ENCODE data around the gene PRRX2. TPM values are rescaled to one million over a fixed set of nuclear protein-coding genes. Genes with fewer than 3 reads are reported as not detected.
"Not testable (repeated sequence)": the region's sequence is repeated elsewhere in the genome, so short reads cannot be mapped to it uniquely, and the experiment has no call there.

The PRRX2 gene
- total RNA-seq, 1 donor from 2014 or later = 20.8 TPM

- DNase-seq (ENCODE audit: extremely low spot score, unreplicated experiment) = no peak
- no peaks in the 10 kb centered on the region for H3K27me3 Mint-ChIP-seq
- H3K4me3 Mint-ChIP-seq = no peak overlapping the region
- H3K27ac Mint-ChIP-seq = no peak overlapping the region
- peaks cover 31% of the 10 kb centered on the region for H3K4me1 Mint-ChIP-seq (ENCODE audit: unreplicated experiment)
- peaks cover 4% of the 10 kb centered on the region for H3K36me3 Mint-ChIP-seq
- TF ChIP-seq CTCF (conservative IDR thresholded peaks at IDR 0.05) = no peak
- H3K9me3 Mint-ChIP-seq = no peaks in the 10 kb centered on the region
Measured at GRCh38 chr9:129633207-129633606, 32.2 kb upstream of the PRRX2 start.

GRCh38 chr9:129633848-129634247 lies 31.6 kb upstream of the PRRX2 start:
- Mint-ChIP-seq H3K36me3 (peaks cover 4% of the 10 kb centered on the region), H3K4me3 (no peak overlapping the region), H3K4me1 (ENCODE audit: unreplicated experiment) (peaks cover 30% of the 10 kb centered on the region), H3K27me3 (no peaks in the 10 kb centered on the region), H3K27ac (no peak overlapping the region), H3K9me3 (no peaks in the 10 kb centered on the region)
- DNase-seq (ENCODE audit: extremely low spot score, unreplicated experiment) = no peak
- no peak for TF ChIP-seq CTCF (conservative IDR thresholded peaks at IDR 0.05)

GRCh38 chr9:129635099-129636065 lies 30.1 kb upstream of the PRRX2 start:
- no peak for TF ChIP-seq CTCF (conservative IDR thresholded peaks at IDR 0.05)
- Mint-ChIP-seq H3K36me3 (peaks cover 4% of the 10 kb centered on the region), H3K9me3 (no peaks in the 10 kb centered on the region), H3K4me3 (no peak overlapping the region), H3K27ac (no peak overlapping the region), H3K27me3 (no peaks in the 10 kb centered on the region), H3K4me1 (ENCODE audit: unreplicated experiment) (peaks cover 20% of the 10 kb centered on the region)
- no peak for DNase-seq (ENCODE audit: extremely low spot score, unreplicated experiment)

- not testable (repeated sequence) for H3K4me3 Mint-ChIP-seq; H3K27ac Mint-ChIP-seq; H3K36me3 Mint-ChIP-seq; DNase-seq (ENCODE audit: extremely low spot score, unreplicated experiment); H3K27me3 Mint-ChIP-seq; H3K9me3 Mint-ChIP-seq
- H3K4me1 Mint-ChIP-seq (ENCODE audit: unreplicated experiment) = peaks cover 17% of the 10 kb centered on the region
Measured at GRCh38 chr9:129636343-129636742, 29.1 kb upstream of the PRRX2 start.

- H3K36me3 Mint-ChIP-seq = peaks cover 4% of the 10 kb centered on the region
- DNase-seq (ENCODE audit: extremely low spot score, unreplicated experiment) = no peak
- H3K27ac Mint-ChIP-seq = no peak overlapping the region
- H3K27me3 Mint-ChIP-seq = no peaks in the 10 kb centered on the region
- no peaks in the 10 kb centered on the region for H3K9me3 Mint-ChIP-seq
- no peak overlapping the region for H3K4me3 Mint-ChIP-seq
- peaks cover 10% of the 10 kb centered on the region for H3K4me1 Mint-ChIP-seq (ENCODE audit: unreplicated experiment)
- no peak for TF ChIP-seq CTCF (conservative IDR thresholded peaks at IDR 0.05)
Measured at GRCh38 chr9:129637102-129637501, 28.3 kb upstream of the PRRX2 start.

DNA sequence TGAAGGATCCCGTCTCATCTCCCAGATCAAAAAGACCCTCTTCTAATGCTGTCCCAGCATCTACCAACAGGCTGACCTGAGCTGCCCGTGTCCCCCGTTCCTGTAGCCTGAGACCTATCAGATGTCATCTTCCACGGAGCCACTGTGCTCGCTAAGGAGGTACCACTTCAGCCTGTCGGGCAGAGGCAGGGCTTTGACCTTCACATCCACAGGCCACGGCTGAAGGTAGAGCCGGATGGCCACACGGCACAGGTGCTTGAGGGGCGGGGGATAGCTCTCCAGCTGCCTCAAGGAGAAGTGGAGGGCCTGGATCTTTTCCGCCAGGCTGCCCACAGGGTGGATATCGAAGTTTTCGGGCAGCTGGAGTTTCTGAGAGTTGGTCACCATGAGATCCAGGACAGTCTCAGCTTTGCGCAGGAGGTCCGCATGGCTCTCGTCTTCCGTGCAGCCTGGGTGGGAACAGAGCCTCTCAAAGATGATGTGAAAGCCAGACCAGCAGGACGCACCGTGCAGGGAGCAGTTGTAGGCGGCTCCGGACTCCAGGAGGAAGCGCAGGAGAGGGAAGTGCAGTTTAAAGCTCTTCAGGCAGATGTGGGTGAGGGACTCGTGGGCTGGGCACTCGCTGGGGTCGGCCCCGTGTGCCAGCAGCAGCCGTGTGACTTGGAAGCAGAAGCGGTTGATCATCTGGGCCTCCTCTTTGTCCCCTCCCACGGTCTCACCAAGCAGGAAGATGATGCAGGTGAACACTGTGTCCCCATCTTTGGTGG lies 27.6 kb upstream of the PRRX2 start:
- Mint-ChIP-seq H3K27me3 (no peaks in the 10 kb centered on the region), H3K27ac (peak overlapping the region; percentile 62), H3K4me1 (ENCODE audit: unreplicated experiment) (peaks cover 10% of the 10 kb centered on the region), H3K4me3 (peak overlapping the region; percentile 31), H3K9me3 (no peaks in the 10 kb centered on the region), H3K36me3 (peaks cover 4% of the 10 kb centered on the region)
- DNase-seq (ENCODE audit: extremely low spot score, unreplicated experiment) = no peak
- no peak for TF ChIP-seq CTCF (conservative IDR thresholded peaks at IDR 0.05)

Data from type B pancreatic cell (in vitro differentiated cells).